Midbrain (tissue), 1 donor: Measurements from ENCODE around the gene IL10RA.
A peak's percentile ranks its signal among the peaks of the same experiment; 100 is the strongest.
"Not testable (repeated sequence)": the region's sequence is repeated elsewhere in the genome, so short reads cannot be mapped to it uniquely, and the experiment has no call there.

Experiments
- DNase-seq: peaks from one replicate; lab custom pipeline; 2025; lab: John Stamatoyannopoulos, UW

Gene IL10RA

GRCh38 chr11:117961896-117962295, 24.3 kb upstream of the IL10RA start:
- no peak for DNase-seq

DNA sequence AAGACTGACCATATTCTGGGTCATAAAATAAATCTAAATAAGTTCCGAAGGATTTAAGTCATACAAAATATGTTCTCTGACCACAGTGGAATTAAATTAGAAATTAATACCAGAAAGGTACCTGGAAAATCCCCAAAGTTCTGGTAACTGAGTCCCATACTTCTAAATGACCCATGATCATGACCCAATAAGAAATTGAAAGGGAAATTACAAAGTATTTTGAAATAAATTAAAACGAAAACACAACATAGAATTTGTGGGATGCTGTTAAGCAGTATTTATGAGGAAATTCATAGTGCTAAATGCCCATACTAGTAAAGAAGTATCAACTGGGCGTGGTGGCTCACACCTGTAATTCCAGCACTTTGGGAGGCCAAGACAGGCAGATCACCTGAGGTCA, 23.4 kb upstream of the IL10RA start:
- no peak for DNase-seq

- DNase-seq: no peak
Measured at GRCh38 chr11:117966908-117967307, 19.3 kb upstream of the IL10RA start.

GRCh38 chr11:117969160-117969991, 16.8 kb upstream of the IL10RA start:
- DNase-seq: no peak

DNA sequence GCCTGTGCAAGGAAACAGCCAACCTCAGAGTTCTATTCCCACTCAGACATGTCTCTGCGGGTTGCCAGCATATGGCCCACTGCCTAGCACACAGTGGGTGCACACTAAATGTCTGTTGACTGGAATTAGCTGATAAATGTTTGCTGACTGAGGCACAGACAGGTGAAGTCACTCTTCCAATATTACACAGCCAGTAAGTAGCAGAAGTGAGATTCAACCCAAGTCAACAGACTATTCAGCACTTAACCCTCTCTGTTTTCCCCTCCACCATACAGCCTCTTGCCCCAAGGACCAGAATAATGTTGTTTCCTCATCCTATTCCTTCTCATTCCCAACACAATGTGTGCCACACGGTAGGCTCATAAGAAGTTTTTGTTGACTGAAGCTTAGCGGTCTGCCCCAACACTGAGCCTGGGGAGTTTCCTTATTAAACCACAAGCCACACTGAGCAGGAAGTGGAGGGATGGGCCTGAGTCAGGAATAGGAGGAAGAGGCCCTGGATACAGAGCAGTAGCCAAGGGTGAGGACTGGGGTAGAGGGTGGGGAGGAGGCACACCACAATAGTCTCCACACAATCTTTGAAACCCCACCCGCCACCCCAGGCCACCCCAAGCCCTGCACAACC, 15.7 kb upstream of the IL10RA start:
- no peak for DNase-seq

- no peak for DNase-seq
Measured at GRCh38 chr11:117972044-117972443, 14.2 kb upstream of the IL10RA start.

GRCh38 chr11:117972629-117973502, 13.3 kb upstream of the IL10RA start:
- DNase-seq: no peak

- no peak for DNase-seq
Measured at GRCh38 chr11:117973503-117973860, 12.7 kb upstream of the IL10RA start.

GRCh38 chr11:117976445-117976844, 9.7 kb upstream of the IL10RA start:
- no peak for DNase-seq

- DNase-seq: no peak
Measured at GRCh38 chr11:117977029-117977428, 9.2 kb upstream of the IL10RA start.

- not testable (repeated sequence) for DNase-seq
Measured at GRCh38 chr11:117977612-117978264, 8.5 kb upstream of the IL10RA start.

DNA sequence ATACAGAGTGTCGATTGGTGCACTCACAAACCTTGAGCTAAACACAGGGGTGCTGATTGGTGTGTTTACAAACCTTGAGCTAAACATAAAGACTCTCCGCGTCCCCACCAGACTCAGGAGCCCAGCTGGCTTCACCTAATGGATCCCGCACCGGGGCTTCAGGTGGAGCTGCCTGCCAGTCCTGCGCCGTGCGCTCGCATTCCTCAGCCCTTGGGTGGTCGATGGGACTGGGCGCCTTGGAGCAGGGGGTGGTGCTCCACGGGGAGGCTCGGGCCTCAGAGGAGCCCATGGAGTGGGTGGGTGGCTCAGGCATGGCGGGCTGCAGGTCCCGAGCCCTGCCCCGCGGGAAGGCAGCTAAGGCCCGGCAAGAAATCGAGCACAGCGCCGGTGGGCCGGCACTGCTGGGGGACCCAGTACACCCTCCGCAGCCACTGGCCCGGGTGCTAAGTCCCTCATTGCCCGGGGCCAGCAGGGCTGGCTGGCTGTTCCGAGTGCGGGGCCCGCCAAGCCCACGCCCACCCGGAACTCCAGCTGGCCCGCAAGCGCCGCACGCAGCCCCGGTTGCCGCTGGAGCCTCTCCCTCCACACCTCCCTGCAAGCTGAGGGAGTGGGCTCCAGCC, 7.8 kb upstream of the IL10RA start:
- DNase-seq: not testable (repeated sequence)

DNA sequence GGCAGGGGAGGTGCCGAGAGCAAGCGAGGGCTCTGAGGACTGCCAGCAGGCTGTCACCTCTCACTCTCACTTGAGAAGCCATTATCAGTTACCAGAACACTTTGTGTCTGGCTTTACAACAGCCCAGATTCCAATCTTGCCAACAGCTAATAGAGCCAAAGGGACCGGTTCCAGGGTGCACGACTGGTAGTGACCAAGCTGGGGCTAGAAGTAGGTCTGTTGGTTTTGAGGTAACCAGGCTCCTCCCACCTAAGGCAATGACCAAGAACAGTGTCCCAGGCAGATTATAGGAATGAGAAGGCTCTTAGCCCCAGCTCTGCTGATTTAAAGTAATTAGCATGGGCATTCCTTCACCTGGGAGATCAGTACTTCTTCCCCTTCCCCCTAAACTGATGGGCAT, 7.2 kb upstream of the IL10RA start:
- DNase-seq: no peak

DNA sequence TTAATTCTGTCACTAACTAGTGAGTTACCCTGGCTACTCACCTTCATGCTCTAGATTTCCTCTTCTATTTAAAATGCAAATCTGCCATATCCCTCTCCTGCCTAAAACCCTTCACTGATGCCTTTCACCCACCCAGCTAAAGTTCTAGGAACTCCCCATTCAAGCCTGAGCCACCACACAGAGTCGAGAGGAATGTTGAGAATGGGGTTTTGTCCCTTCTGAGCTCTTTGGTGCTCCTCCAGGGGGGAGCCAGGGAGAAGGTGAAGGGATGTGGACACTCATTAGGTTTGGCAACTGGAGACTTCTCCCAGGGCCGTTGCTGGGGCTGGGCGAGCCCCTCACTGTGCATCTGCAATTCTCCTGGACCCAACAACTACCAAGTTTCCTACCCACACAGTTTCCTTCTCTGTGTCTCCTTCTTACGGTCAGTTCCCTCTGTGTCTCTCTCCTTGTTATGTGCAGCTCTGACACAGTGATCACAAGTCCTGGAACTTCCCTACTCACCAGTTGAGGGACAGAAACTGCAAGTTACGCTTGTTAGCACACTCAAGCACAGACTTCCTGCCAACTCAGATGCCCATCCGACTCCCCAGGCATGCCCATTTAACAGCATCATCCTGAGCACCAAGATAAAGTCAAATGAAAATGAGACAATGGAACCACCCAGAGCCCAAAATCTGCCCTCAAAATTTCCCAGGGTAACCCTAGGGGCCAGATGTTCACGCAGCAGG, 6.5 kb upstream of the IL10RA start:
- peak; percentile 11 for DNase-seq

DNA sequence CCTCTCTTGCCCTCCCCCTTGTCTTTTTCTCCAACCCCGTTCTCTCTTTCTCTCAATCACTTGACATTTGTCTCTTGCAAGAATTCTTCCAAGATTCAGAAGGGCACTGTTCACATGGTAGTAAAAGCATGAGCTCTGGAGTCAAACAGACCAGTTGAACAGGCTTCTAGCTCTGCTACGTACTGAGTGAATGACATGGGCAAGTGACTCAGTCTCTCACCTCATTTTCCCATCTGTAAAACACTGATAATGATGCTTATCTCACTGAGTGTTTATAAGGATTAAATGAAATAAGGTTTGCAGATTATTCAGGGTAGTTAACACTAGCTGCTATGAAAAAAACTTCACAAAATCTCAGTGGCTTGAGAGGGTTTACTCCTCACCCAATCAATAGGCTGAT, 5.9 kb upstream of the IL10RA start:
- DNase-seq: no peak

- no peak for DNase-seq
Measured at GRCh38 chr11:117980720-117981119, 5.5 kb upstream of the IL10RA start.

- no peak for DNase-seq
Measured at GRCh38 chr11:117983163-117983475, 3.1 kb upstream of the IL10RA start.

- DNase-seq: no peak
Measured at GRCh38 chr11:117984476-117984875, 1.7 kb upstream of the IL10RA start.

GRCh38 chr11:117986981-117987574, 884 bp downstream of the IL10RA start:
- DNase-seq: no peak

GRCh38 chr11:117989351-117990102, 3.3 kb downstream of the IL10RA start:
- no peak for DNase-seq
